Left ventricle myocardium inferior (tissue), 1 donor: ENCODE results near the gene EPHA3. TPM values are rescaled to one million over a fixed set of nuclear protein-coding genes. Genes with fewer than 3 reads are reported as not detected.

Experiments
- DNase-seq: peaks from one replicate; pipeline ENCODE4 v3.0.0-alpha.2; 2020
- H3K27ac ChIP-seq: fragments of 200-600 bp; replicated peaks from 2 replicates; pipeline ENCODE4 v1.8.0; 2021
- H3K27me3 ChIP-seq: fragments of 200-600 bp; 2 replicates; pipeline ENCODE4 v1.8.0; 2021; ENCODE audit warnings: low read depth
- H3K36me3 ChIP-seq: fragments of 200-600 bp; 2 replicates; pipeline ENCODE4 v1.8.0; 2021
- H3K4me1 ChIP-seq: fragments of 200-600 bp; 2 replicates; pipeline ENCODE4 v1.8.0; 2021
- H3K4me3 ChIP-seq: fragments of 200-600 bp; 2 replicates; pipeline ENCODE4 v1.8.0; 2021; ENCODE audit warnings: mild to moderate bottlenecking, moderate library complexity
- H3K9me3 ChIP-seq: fragments of 200-600 bp; replicated peaks from 2 replicates; pipeline ENCODE4 v1.8.0; 2021
- CTCF ChIP-seq: fragments of 200-600 bp; IDR thresholded peaks from 2 replicates; pipeline ENCODE4 v1.8.0; 2021; ENCODE audit warnings: antibody characterized with exemption, mild to moderate bottlenecking, borderline replicate concordance
- intact Hi-C: fragments of 100-400 bp; cut with micrococcal nuclease; formaldehyde crosslinking; loops from one replicate; pipeline ENCODE4 v1.11.0; 2022
- total RNA-seq: library from RNA; stranded (reverse); fragmentation: NEBNext Ultra II Directional; extraction: Animal tissue kit (Norgen Biotek cat#: 25700); gene quantifications from one replicate; pipeline ENCODE4 v1.2.1, GENCODE V29; 2021
- donor health status: DM: no; HTN: yes; CAD: no; lungs with severe emphysema.

Gene EPHA3
- total RNA-seq, 1 donor from 2014 or later = 3.5 TPM

GRCh38 chr3:89227218-89227617 is 119.8 kb downstream of the EPHA3 start:
- no peaks in the 10 kb centered on the region for H3K4me1 ChIP-seq
- H3K9me3 ChIP-seq = no peaks in the 10 kb centered on the region
- intact Hi-C loops = no loop called here
- TF ChIP-seq CTCF = no peak
- H3K27ac ChIP-seq = peak overlapping the region; percentile 0
- no peaks in the 10 kb centered on the region for H3K27me3 ChIP-seq
- H3K4me3 ChIP-seq = no peak overlapping the region
- H3K36me3 ChIP-seq = no peaks in the 10 kb centered on the region
- no peak for DNase-seq

GRCh38 chr3:89227634-89228033 is 120.2 kb downstream of the EPHA3 start:
- H3K4me3 ChIP-seq = no peak overlapping the region
- intact Hi-C loops = no loop called here
- no peaks in the 10 kb centered on the region for H3K27me3 ChIP-seq
- no peak overlapping the region for H3K27ac ChIP-seq
- DNase-seq = no peak
- no peaks in the 10 kb centered on the region for H3K9me3 ChIP-seq
- H3K36me3 ChIP-seq = no peaks in the 10 kb centered on the region
- H3K4me1 ChIP-seq = no peaks in the 10 kb centered on the region
- no peak for TF ChIP-seq CTCF

GRCh38 chr3:89232155-89232554 is 124.7 kb downstream of the EPHA3 start:
- Histone ChIP-seq H3K4me3 (no peak overlapping the region), H3K4me1 (no peaks in the 10 kb centered on the region), H3K27me3 (no peaks in the 10 kb centered on the region), H3K27ac (no peak overlapping the region), H3K9me3 (no peaks in the 10 kb centered on the region), H3K36me3 (no peaks in the 10 kb centered on the region)
- no peak for DNase-seq
- TF ChIP-seq CTCF = no peak
- intact Hi-C loops = no loop called here

GRCh38 chr3:89234620-89235019 is 127.2 kb downstream of the EPHA3 start:
- no peaks in the 10 kb centered on the region for H3K27me3 ChIP-seq
- peaks cover 7% of the 10 kb centered on the region for H3K9me3 ChIP-seq
- intact Hi-C loops = no loop called here
- H3K4me3 ChIP-seq = no peak overlapping the region
- no peak for TF ChIP-seq CTCF
- no peak for DNase-seq
- peaks cover 6% of the 10 kb centered on the region for H3K4me1 ChIP-seq
- no peaks in the 10 kb centered on the region for H3K36me3 ChIP-seq
- H3K27ac ChIP-seq = no peak overlapping the region

- intact Hi-C loops = no loop called here
- H3K4me1 ChIP-seq = peaks cover 12% of the 10 kb centered on the region
- no peak overlapping the region for H3K4me3 ChIP-seq
- H3K9me3 ChIP-seq = peaks cover 7% of the 10 kb centered on the region
- no peaks in the 10 kb centered on the region for H3K27me3 ChIP-seq
- TF ChIP-seq CTCF = no peak
- no peak overlapping the region for H3K27ac ChIP-seq
- H3K36me3 ChIP-seq = no peaks in the 10 kb centered on the region
- no peak for DNase-seq
Measured at GRCh38 chr3:89238846-89239245, 131.4 kb downstream of the EPHA3 start.

- Histone ChIP-seq H3K36me3 (no peaks in the 10 kb centered on the region), H3K4me3 (no peak overlapping the region), H3K9me3 (peaks cover 7% of the 10 kb centered on the region), H3K4me1 (peaks cover 12% of the 10 kb centered on the region), H3K27me3 (no peaks in the 10 kb centered on the region), H3K27ac (no peak overlapping the region)
- intact Hi-C loops = no loop called here
- TF ChIP-seq CTCF = no peak
- DNase-seq = no peak
Measured at GRCh38 chr3:89239774-89240173, 132.4 kb downstream of the EPHA3 start.
